ENCODE data around the gene TIPRL. TPM values are rescaled to one million over a fixed set of nuclear protein-coding genes. Genes with fewer than 3 reads are reported as not detected.

The TIPRL gene
- total and polyA plus RNA-seq, 2 of the 8 experiments (the other 6 are each of a cell fraction or from before 2014, with no cell fraction given): 8.1 to 27.4 TPM

- ChIA-PET POLR2A (ENCODE audit: partially characterized antibody) (interaction anchor here (0.7 to 2.6 kb wide), 4 partner anchors 8 to 101 kb away, joined by 3 to 9 read pairs (median 7); partner anchors contain the start of gene TIPRL), CTCF (ENCODE audit: partially characterized antibody) (interaction anchor here (1.1 to 4.4 kb wide), 4 partner anchors 10 to 143 kb away, joined by 3 to 29 read pairs (median 7); no protein-coding TSS in a partner anchor)
- Histone ChIP-seq H3K4me1 (replicated peaks in 1 of 4; ENCODE audit: control insufficient read depth in 3 of 4, insufficient read depth in 4 of 4, low read length in 3 of 4) (peaks cover 0 to 6% (median 3%) of the 10 kb centered on the region in 4 experiments; a peak in 2 of 7 replicates), H3K36me3 (ENCODE audit: control insufficient read depth in 2 of 4, insufficient read depth in 4 of 4, low read length in 3 of 4) (0 out of 8 replicates have a peak, but pooled peaks cover 0 to 3% (median 0%) of the 10 kb centered on the region in 4 experiments), H2BK20ac (ENCODE audit: low read length) (no peak within 1 kb of the TSS), H3K79me1 (ENCODE audit: low read depth, low read length) (no peaks in the 10 kb centered on the region), H2BK15ac (ENCODE audit: low read length) (peak within 1 kb of the TSS; percentile 93; the same call in 1 of the 2 replicates), H3K14ac (ENCODE audit: insufficient read length) (no peak within 1 kb of the TSS), H3K23ac (ENCODE audit: insufficient read length) (no peak within 1 kb of the TSS), H3K4me2 (ENCODE audit: insufficient read depth in 1 of 2, low read depth in 2 of 2, low read length in 2 of 2) (peak within 1 kb of the TSS; percentile 76 to 83), H3K9ac (replicated peaks in 1 of 4; ENCODE audit: extremely low read depth in 1 of 4, low read depth in 3 of 4, low read length in 3 of 4) (peak within 1 kb of the TSS; percentile 74 to 91 (median 84)), H3K9me3 (ENCODE audit: insufficient read depth in 2 of 2, low read depth in 1 of 2, low read length in 1 of 2) (0 out of 4 replicates have a peak, but pooled peaks cover 3 to 5% of the 10 kb centered on the region in 2 experiments), H4K8ac (ENCODE audit: extremely low read depth, insufficient read depth, low read length) (peak within 1 kb of the TSS; percentile 97), H2AK5ac (ENCODE audit: low read depth, low read length) (0 out of 2 replicates have a peak within 1 kb of the TSS, but pooled peaks have one; percentile 60), H3K79me2 (ENCODE audit: control insufficient read depth in 1 of 2, insufficient read depth in 2 of 2, low read length in 2 of 2) (peaks cover 3 to 33% of the 10 kb centered on the region in 2 experiments; a peak in 3 of 4 replicates), H3K18ac (ENCODE audit: extremely low read depth, low read length) (peak within 1 kb of the TSS; percentile 97), H2BK5ac (ENCODE audit: low read depth, low read length) (peak within 1 kb of the TSS; percentile 89), H3K4ac (replicated peaks; ENCODE audit: insufficient read length, low read depth, low read length) (peak within 1 kb of the TSS; percentile 98), H2AFZ (ENCODE audit: low read length) (peak within 1 kb of the TSS; percentile 81; the same call in 1 of the 2 replicates), H2BK12ac (ENCODE audit: low read depth, low read length) (peak within 1 kb of the TSS; percentile 69; the same call in 1 of the 2 replicates), H4K20me1 (replicated peaks in 1 of 2; ENCODE audit: control insufficient read depth in 1 of 2, insufficient read depth in 2 of 2, low read length in 2 of 2) (peaks cover 0 to 2% of the 10 kb centered on the region in 2 experiments), H3K27ac (ENCODE audit: low read depth, low read length) (peak within 1 kb of the TSS; percentile 94), H3K56ac (replicated peaks; ENCODE audit: insufficient read length, low read depth, low read length) (peak within 1 kb of the TSS; percentile 82), H4K5ac (ENCODE audit: insufficient read length, low read depth, low read length) (peak within 1 kb of the TSS; percentile 96), H3K4me3 (ENCODE audit: extremely low read depth in 1 of 4, insufficient read depth in 2 of 4, low read depth in 3 of 4, low read length in 4 of 4) (peak within 1 kb of the TSS; percentile 45 to 95 (median 71)), H3K27me3 (replicated peaks in 1 of 4; ENCODE audit: control insufficient read depth in 3 of 4, extremely low read depth in 1 of 4, insufficient read depth in 3 of 4, low read length in 3 of 4) (no peaks in the 10 kb centered on the region), H3K23me2 (ENCODE audit: low read depth, low read length) (peaks cover 6% of the 10 kb centered on the region; the same call in 1 of the 2 replicates), H2BK120ac (replicated peaks; ENCODE audit: low read depth, low read length) (no peak within 1 kb of the TSS), H4K91ac (replicated peaks; ENCODE audit: insufficient read length, low read length) (peak within 1 kb of the TSS; percentile 98)
- DNase-seq (ENCODE audit: low read depth in 1 of 2, low spot score in 2 of 2) (peak in 1 of 2 experiments; percentile 87), FAIRE-seq (no peak)
- 4% methylated on average over 58 of the region's 58 CpGs; no CpG with 5 or more reads in 1 of the 2 experiments for WGBS, 2 experiments (ENCODE audit: extremely low coverage in 1 of 2, insufficient coverage in 1 of 2, insufficient read length in 1 of 2, insufficient replicate concordance in 2 of 2, low coverage in 1 of 2, low lambda C conversion rate in 2 of 2, missing lambda C conversion rate in 1 of 2)
- TF ChIP-seq NRF1 (IDR thresholded peaks at IDR 0.05; ENCODE audit: low read depth, low read length) (no peak), NANOG (IDR thresholded peaks at IDR 0.05; ENCODE audit: insufficient read depth, low read depth, low read length, poor library complexity, severe bottlenecking) (no peak), RNF2 (IDR thresholded peaks at IDR 0.05; ENCODE audit: borderline replicate concordance, low read depth, low read length, missing control alignments, poor library complexity, severe bottlenecking) (no peak)
Measured at GRCh38 chr1:168225476-168226190, 46.9 kb downstream of the TIPRL start, which contains the start of gene SFT2D2. Gene SFT2D2, plus strand, starts transcription at chr1:168226004. Its CDS starts 76 bp downstream, at chr1:168226080.
